Heart left ventricle (tissue), 13 donors: ENCODE data around the gene CXCL14.

Experiments
- CTCF ChIP-seq, 12 donors: fragments of 200-600 bp; sonication (generic) in 4 of 12; IDR thresholded peaks; one replicate each; pipeline versions ENCODE4 v1.5.0 to v1.8.0; 2018 to 2022; ENCODE audit warnings: antibody characterized with exemption in 12 of 12, mild to moderate bottlenecking in 5 of 12
- POLR2A ChIP-seq, 2 donors: fragments of 450-650 bp; IDR thresholded peaks; one replicate each; pipeline ENCODE4 v1.6.1; 2017; ENCODE audit warnings: antibody characterized with exemption in 2 of 2, mild to moderate bottlenecking in 2 of 2, moderate library complexity in 2 of 2
- donor health status: ischemic (EF 13 %, LVEDD 7.1; RV severe dilation, severe dysfunction).
- donor health status: DM: no; HTN: yes; CAD: no.
- donor health status: DM: no; HTN: no; CAD: no.
- donor health status: ischemic (EF 25% LVEDD 6.9; RV normal size, moderate dysfunction).
- donor health status: ischemic (EF 25% LVEDD 5.7; RV mildly dilated, moderate dysfunction).
- donor health status: ischemic (EF 35%, LVEDD 5.7; RV mildly dilated, moderate dysfunction).
- donor health status: nonischemic (EF 11% LVEDD 7.7; RV severe dilation, severe dysfunction).
- donor health status: DM: yes; HTN: yes; CAD: no.
- donor health status: PGD.
- donor health status: ischemic (EF 29% LVEDD 5.4; RV normal size, mild dysfunction).
- donor health status: nonischemic (EF 23%, LVEDD 6.1; RV moderate dilation, normal function).

GRCh38 chr5:135582099-135582781 is 3.4 kb upstream of the CXCL14 start:
- TF ChIP-seq POLR2A (IDR thresholded peaks at IDR 0.05): no peak
- no peak for TF ChIP-seq CTCF (IDR thresholded peaks at IDR 0.05)
